ENCODE measurements around the gene LRRTM4. TPM values are rescaled to one million over a fixed set of nuclear protein-coding genes. Genes with fewer than 3 reads are reported as not detected.

The LRRTM4 gene
- total RNA-seq (not detected), total RNA-seq (0 reads per million in 2 donors)

DNA sequence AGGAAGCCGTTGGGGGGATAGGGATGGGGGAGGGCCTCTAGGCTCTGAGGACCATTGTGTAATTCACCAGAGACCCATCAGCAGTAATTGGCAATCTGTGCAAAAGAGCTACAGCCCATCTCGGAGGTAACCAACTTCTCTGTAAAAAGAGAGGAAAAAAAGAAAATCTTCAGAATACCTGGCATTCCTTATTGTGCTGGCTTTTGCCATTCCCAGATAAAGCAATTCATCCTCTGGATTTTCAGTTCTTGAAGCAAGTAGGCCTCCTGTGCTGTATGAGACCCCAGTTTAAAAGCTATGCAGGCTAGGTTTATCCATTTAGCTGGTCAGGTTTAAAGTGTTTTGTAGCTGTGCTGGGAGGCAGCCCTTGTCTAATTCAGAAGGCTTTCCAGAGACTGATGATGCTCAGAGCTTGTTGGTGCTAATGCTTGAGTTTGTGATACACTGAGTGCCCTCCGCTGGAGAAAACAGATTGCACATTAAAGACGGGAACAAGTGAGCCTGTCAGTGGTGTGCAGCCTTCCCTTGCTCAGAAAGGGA is at the start of gene LRRTM4:
Gene LRRTM4, minus strand, starts transcription at position 446 of the 540 bp plus-strand sequence.
- Mint-ChIP-seq H3K4me3 (no peak within 1 kb of the TSS), H3K27me3 (no peaks in the 10 kb centered on the region), H3K4me1 (no peaks in the 10 kb centered on the region), H3K36me3 (ENCODE audit: low read depth) (no peaks in the 10 kb centered on the region), H3K27ac (no peak within 1 kb of the TSS)
- ATAC-seq (no peak), DNase-seq (no peak)
- H3K9me3 ChIP-seq (ENCODE audit: control insufficient read depth, low read length, poor library complexity, severe bottlenecking) = no peaks in the 10 kb centered on the region

DNA sequence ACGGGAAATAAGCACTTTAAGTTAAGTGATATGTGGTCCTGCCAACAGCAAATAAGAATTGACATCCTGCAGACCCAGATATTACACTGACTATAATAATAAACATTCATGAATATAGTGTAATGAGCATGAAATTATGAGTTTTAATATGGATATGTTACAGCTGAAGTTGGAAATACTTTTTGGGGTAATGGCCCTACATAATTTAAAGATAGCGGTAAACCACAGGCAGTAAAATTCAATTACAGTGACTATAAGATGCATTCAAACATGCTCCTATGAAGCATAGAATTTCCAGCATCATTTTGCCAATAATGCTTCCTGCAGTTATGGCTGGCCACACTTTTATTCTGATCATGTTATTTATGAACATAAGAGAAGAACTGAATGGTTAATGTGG is 49.4 kb upstream of the LRRTM4 start:
- H3K36me3 Mint-ChIP-seq (ENCODE audit: low read depth) = no peaks in the 10 kb centered on the region
- H3K27me3 Mint-ChIP-seq = no peaks in the 10 kb centered on the region
- no peak overlapping the region for H3K4me3 Mint-ChIP-seq
- no peaks in the 10 kb centered on the region for H3K4me1 Mint-ChIP-seq
- DNase-seq (no peak), ATAC-seq (no peak)
- no peak overlapping the region for H3K27ac Mint-ChIP-seq
- no peaks in the 10 kb centered on the region for H3K9me3 ChIP-seq (ENCODE audit: control insufficient read depth, low read length, poor library complexity, severe bottlenecking)

DNA sequence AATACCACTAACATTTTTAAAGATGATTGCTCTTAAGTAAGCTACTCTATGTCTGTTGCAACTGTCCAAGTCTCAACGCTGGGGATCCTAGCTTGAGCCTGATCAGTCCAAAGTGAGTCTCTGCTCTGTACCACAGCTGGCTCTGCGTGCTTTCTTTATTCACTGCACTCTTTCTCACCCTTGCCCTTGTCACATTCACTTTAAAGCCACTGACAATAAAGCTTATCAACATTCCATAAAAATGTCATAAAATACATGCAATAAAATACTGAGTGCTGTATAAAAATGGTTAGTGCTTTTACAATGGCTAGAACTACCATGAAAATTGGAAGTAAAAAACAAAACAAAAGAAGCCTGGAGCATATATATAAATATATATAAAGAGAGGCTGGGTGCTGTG is 45.5 kb upstream of the LRRTM4 start:
- Mint-ChIP-seq H3K4me3 (no peak overlapping the region), H3K27ac (no peak overlapping the region), H3K27me3 (no peaks in the 10 kb centered on the region), H3K4me1 (no peaks in the 10 kb centered on the region), H3K36me3 (ENCODE audit: low read depth) (no peaks in the 10 kb centered on the region)
- DNase-seq (no peak), ATAC-seq (no peak)
- H3K9me3 ChIP-seq (ENCODE audit: control insufficient read depth, low read length, poor library complexity, severe bottlenecking) = no peaks in the 10 kb centered on the region

DNA sequence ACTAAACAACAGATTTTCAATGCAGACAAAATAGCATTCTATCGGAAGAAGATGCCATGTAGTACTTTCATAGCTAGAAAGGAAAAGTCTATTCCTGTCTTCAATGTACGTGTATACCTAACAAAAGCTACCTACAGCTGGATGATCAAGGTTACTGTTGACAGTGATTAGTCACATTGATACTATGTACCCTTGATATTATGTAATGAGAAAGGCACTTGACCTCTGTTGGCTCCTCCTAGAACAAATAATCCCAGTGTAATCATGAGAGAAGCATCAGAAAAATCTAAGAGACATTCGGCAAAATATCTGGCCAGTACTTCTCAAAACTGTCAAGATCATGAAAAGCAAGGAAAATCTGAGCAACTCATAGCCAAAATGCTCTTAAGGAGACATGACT is 44.4 kb upstream of the LRRTM4 start:
- Mint-ChIP-seq H3K4me1 (no peaks in the 10 kb centered on the region), H3K4me3 (no peak overlapping the region), H3K27me3 (no peaks in the 10 kb centered on the region), H3K27ac (no peak overlapping the region), H3K36me3 (ENCODE audit: low read depth) (no peaks in the 10 kb centered on the region)
- ATAC-seq (no peak), DNase-seq (no peak)
- H3K9me3 ChIP-seq (ENCODE audit: control insufficient read depth, low read length, poor library complexity, severe bottlenecking) = no peaks in the 10 kb centered on the region

DNA sequence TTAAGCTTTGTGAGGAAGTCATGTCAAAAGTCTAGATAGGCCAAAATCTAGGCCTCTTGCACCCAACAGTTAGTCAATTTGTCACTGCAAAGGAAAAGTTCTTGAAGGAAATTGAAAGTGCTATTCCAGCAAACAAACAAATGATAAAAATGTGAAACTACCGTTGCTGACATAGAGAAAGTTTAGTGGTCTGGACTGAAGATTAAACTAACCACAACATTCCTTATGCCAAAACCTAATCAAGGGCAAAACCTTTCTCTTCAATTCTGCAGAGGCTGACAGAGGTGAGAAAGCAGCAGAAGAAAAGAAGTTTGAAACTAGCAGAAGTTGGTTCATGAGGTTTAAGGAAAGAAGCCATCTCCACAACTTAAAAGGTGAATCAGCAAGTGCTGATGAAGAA is 44.0 kb upstream of the LRRTM4 start:
- no peak overlapping the region for H3K27ac Mint-ChIP-seq
- no peak for ATAC-seq
- H3K36me3 Mint-ChIP-seq (ENCODE audit: low read depth) = no peaks in the 10 kb centered on the region
- no peak overlapping the region for H3K4me3 Mint-ChIP-seq
- H3K9me3 ChIP-seq (ENCODE audit: control insufficient read depth, low read length, poor library complexity, severe bottlenecking) = no peaks in the 10 kb centered on the region
- DNase-seq = no peak
- no peaks in the 10 kb centered on the region for H3K27me3 Mint-ChIP-seq
- H3K4me1 Mint-ChIP-seq = no peaks in the 10 kb centered on the region

DNA sequence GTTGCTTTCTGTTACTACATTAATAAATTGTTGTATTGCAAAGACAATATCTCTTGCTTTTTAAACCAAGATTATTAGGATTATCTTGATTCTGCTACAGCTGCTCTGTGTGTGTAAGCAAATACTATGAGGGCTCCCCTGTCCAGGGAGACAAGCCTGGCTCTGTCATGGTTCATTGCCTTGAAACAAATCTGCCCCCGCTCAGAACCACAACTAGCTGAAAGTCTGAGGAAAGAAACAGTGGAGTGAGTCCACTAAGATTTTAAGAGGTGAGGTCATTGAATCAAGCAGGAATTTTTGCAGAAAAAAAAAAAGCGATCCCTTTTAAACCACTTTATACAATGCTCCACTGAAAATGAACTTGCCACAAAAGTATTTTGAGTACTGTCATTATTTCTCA is 30.8 kb upstream of the LRRTM4 start:
- Mint-ChIP-seq H3K4me1 (no peaks in the 10 kb centered on the region), H3K27me3 (no peaks in the 10 kb centered on the region), H3K36me3 (ENCODE audit: low read depth) (no peaks in the 10 kb centered on the region), H3K27ac (no peak overlapping the region), H3K4me3 (no peak overlapping the region)
- ATAC-seq (no peak), DNase-seq (no peak)
- no peaks in the 10 kb centered on the region for H3K9me3 ChIP-seq (ENCODE audit: control insufficient read depth, low read length, poor library complexity, severe bottlenecking)

DNA sequence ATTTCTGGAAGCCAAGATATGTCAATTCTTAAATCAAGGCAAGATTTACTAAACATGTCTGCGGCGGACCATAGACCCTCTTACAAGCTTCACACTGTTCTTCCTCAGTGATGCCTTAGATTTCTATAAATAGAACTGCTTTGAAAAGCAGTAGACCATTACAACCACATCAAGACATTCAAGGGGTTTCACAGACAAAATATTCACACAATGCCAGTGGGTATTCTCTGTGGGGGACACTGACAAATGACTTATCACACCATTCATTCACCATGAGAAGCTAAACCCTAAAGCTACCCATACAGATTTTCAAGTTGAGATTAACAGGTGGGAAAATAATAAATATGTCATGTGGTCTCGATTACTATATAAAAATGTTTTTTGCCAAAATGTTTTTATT is 15.9 kb upstream of the LRRTM4 start:
- H3K27ac Mint-ChIP-seq = no peak overlapping the region

DNA sequence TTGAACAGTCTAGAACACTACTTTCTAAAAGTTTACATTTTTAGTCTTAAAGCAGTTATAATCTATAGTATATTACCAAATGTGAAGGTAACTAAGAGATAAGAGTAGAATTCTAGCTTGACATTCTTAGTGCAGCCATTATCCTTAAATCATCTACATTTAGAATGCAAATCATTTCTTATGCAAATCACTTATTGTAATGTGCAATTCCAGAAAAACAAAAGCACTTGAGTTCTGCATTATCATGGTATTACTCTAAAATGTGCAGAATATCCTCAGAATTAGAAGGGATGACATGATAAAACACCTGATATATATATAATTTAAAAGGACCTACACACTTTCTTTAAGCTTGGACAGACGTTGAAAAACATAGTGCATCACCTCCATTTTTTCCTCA is 712 bp upstream of the LRRTM4 start:
- H3K4me1 Mint-ChIP-seq = no peaks in the 10 kb centered on the region
- no peak for DNase-seq
- ATAC-seq = no peak
- H3K27me3 Mint-ChIP-seq = no peaks in the 10 kb centered on the region
- H3K4me3 Mint-ChIP-seq = no peak overlapping the region
- H3K27ac Mint-ChIP-seq = no peak overlapping the region
- H3K36me3 Mint-ChIP-seq (ENCODE audit: low read depth) = no peaks in the 10 kb centered on the region
- H3K9me3 ChIP-seq (ENCODE audit: control insufficient read depth, low read length, poor library complexity, severe bottlenecking) = no peaks in the 10 kb centered on the region

More for the DNA sequence above, 15.9 kb upstream of the LRRTM4 start:
- Mint-ChIP-seq H3K27me3 (no peaks in the 10 kb centered on the region), H3K4me3 (no peak overlapping the region), H3K4me1 (no peaks in the 10 kb centered on the region), H3K36me3 (ENCODE audit: low read depth) (no peaks in the 10 kb centered on the region)
- ATAC-seq (no peak), DNase-seq (no peak)
- H3K9me3 ChIP-seq (ENCODE audit: control insufficient read depth, low read length, poor library complexity, severe bottlenecking) = no peaks in the 10 kb centered on the region

DNA sequence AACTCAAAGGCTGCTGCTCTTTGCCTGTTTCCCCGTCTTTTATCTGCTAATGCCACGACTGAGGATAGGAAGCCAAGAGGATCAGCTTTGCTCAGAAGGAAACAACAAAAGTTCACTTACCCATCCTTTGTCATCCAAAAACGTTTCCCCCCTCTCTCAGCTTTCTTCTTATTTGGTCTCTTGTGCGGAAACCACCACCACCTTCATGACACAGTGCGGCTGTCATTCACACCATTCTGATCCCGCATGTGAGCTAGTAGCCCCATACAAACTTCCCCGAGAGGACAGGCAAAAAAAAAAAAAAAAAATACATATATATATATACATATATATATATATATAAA is 656 bp downstream of the LRRTM4 start:
- Mint-ChIP-seq H3K27ac (no peak overlapping the region), H3K4me3 (no peak overlapping the region), H3K4me1 (no peaks in the 10 kb centered on the region), H3K27me3 (no peaks in the 10 kb centered on the region), H3K36me3 (ENCODE audit: low read depth) (no peaks in the 10 kb centered on the region)
- no peak for DNase-seq
- no peaks in the 10 kb centered on the region for H3K9me3 ChIP-seq (ENCODE audit: control insufficient read depth, low read length, poor library complexity, severe bottlenecking)
- ATAC-seq = no peak

DNA sequence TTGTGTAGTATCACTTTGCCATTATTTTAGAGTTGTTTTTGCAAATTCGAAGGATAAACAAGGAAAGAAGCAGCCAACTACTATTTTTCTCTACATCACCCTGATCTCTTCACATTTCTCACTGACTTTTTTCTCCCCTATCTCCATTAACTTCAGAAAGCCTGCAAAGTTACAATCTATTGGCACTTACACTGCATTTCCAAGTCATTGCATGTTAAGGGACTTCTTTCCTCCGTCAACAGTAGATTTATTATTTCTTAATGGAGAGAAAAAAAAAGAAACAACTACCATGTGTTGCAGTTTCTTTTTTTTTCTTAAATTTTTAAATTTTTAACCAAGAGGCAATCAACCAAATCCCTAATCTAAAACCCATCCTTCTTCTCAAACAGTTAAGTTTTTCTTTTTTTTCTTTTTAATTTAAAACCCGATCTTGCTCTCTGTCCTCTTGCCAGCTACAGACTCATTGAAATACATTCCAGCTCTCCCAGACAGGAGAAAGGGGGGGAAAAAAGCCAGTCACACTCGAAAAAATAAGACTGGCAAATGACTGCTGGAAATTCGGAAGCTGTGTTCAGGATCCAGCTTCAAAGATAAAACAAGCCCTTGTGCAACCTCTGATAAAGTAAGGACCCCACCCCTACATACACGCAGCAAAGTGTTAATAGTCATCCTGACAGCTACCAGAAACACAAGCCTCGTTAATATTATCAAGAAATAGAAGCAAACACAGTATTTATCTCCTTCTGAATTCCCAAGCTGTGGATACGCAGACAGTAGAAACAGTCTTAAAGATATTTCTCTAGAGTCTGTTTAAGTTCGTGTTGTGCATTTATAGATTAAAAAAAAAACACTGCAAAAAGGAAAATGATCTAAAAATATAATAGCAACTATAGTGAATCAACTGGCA is 1.3 kb downstream of the LRRTM4 start:
- H3K4me3 Mint-ChIP-seq = no peak overlapping the region

DNA sequence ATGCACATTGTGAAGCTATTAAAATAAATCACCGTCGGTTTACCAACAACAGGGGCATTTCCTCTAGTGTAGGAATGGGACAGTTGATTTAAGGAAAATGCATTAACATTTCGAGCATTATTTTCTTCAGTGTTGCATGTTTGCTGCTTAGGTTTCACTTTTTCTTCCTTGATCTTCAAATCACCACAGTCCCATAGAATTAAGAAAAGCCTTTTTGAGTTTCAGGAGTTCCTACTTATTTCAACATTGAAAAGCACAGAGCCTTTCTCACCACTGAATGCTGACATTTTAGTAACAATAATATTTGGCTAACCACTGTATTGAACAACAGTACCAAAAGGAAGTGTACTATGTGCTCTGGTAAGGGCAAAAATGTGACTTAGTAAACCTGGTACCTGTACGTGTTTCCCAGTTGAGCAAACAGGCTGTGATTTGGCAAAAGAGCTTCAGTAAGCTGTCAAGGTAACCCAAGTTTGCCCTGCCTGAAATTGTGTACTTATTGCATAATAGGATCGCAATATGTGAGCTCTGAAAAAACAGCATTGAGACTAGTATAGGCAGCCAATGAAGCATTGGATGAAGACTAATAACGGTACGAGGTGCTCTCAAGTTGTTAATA is 2.2 kb downstream of the LRRTM4 start:
- Mint-ChIP-seq H3K4me1 (no peaks in the 10 kb centered on the region), H3K27me3 (no peaks in the 10 kb centered on the region), H3K4me3 (no peak overlapping the region), H3K27ac (no peak overlapping the region), H3K36me3 (ENCODE audit: low read depth) (no peaks in the 10 kb centered on the region)
- ATAC-seq (no peak), DNase-seq (no peak)
- no peaks in the 10 kb centered on the region for H3K9me3 ChIP-seq (ENCODE audit: control insufficient read depth, low read length, poor library complexity, severe bottlenecking)

More for the DNA sequence above, 1.3 kb downstream of the LRRTM4 start:
- H3K4me1 Mint-ChIP-seq = no peaks in the 10 kb centered on the region
- H3K36me3 Mint-ChIP-seq (ENCODE audit: low read depth) = no peaks in the 10 kb centered on the region
- no peaks in the 10 kb centered on the region for H3K9me3 ChIP-seq (ENCODE audit: control insufficient read depth, low read length, poor library complexity, severe bottlenecking)
- H3K27me3 Mint-ChIP-seq = no peaks in the 10 kb centered on the region
- DNase-seq (no peak), ATAC-seq (no peak)
- no peak overlapping the region for H3K27ac Mint-ChIP-seq

DNA sequence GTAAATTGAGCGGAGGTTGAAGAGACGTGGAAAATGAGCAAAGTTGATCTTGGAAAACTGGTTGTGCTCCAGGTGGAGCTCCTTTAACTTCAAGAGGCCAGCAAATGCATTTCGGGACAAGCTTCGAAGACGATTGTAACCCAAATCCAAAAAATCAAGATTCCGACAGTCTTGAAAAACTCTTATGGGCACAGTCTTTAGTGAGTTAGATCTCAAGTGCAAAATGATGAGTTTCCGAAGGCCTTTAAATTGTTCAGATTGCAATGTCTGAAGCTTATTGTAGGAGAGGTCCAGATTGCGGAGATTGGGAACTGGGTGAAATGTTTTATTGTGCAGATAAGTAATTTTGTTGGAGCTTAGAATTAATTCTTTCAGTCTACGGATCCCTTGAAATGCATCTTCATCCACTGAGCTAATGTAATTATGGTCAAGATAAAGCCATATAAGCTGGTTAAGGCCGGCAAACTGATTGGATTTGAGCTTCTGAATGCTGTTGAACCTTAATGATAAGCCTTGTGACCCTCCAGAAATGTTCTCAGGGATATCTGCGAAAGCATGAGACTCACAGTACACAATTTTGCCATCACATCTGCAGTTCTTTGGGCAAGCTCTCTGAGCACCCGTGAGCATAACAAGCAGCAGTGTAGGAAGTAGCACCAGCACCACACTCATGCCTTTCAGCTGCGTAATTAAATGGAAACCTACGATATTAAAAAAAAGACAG is 2.9 kb downstream of the LRRTM4 start:
- ATAC-seq = no peak
- Mint-ChIP-seq H3K4me1 (no peaks in the 10 kb centered on the region), H3K4me3 (no peak overlapping the region), H3K36me3 (ENCODE audit: low read depth) (no peaks in the 10 kb centered on the region), H3K27ac (no peak overlapping the region), H3K27me3 (no peaks in the 10 kb centered on the region)
- no peak for DNase-seq
- H3K9me3 ChIP-seq (ENCODE audit: control insufficient read depth, low read length, poor library complexity, severe bottlenecking) = no peaks in the 10 kb centered on the region

DNA sequence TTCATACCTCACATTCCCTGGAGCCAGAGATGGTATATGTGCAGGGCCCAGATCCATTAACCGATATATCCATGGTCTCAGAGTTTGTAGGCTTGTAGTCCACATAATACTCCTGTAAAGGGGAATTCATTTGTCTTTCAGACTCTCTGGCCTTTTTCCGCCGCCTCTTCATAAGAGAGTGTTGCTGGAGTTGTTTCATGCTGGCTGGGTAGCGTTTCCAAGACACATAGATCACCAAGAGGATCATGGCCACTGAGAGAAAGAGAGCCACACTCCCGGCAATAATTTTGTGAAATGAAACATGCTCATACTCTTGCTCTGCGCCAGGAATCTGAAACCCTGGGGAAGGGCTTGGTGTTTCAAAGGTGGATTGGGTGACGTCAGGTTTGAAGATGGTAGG is 3.9 kb downstream of the LRRTM4 start:
- no peak overlapping the region for H3K27ac Mint-ChIP-seq
- no peaks in the 10 kb centered on the region for H3K9me3 ChIP-seq (ENCODE audit: control insufficient read depth, low read length, poor library complexity, severe bottlenecking)
- no peaks in the 10 kb centered on the region for H3K27me3 Mint-ChIP-seq
- ATAC-seq = no peak
- no peaks in the 10 kb centered on the region for H3K4me1 Mint-ChIP-seq
- DNase-seq = no peak
- no peaks in the 10 kb centered on the region for H3K36me3 Mint-ChIP-seq (ENCODE audit: low read depth)
- H3K4me3 Mint-ChIP-seq = no peak overlapping the region

Measured in T-helper 17 cell (primary cell).